Measurements from ENCODE around the gene IL34.

- no peak for TF ChIP-seq ARNTL (CRISPR knock-in tag; IDR thresholded peaks at IDR 0.05; ENCODE audit: borderline replicate concordance, low read depth)
- no peak for TF ChIP-seq TOX (CRISPR knock-in tag; IDR thresholded peaks at IDR 0.05; ENCODE audit: borderline replicate concordance)
- TF ChIP-seq TSHZ2 (CRISPR knock-in tag; IDR thresholded peaks at IDR 0.05): no peak
- no peak for TF ChIP-seq CREB5 (CRISPR knock-in tag; IDR thresholded peaks at IDR 0.05; ENCODE audit: low read depth)
- no peak for TF ChIP-seq PATZ1 (CRISPR knock-in tag; IDR thresholded peaks at IDR 0.05; ENCODE audit: borderline replicate concordance)
- no peak for TF ChIP-seq ZC3H10 (CRISPR knock-in tag; IDR thresholded peaks at IDR 0.05)
- no peak for TF ChIP-seq ISL1 (CRISPR knock-in tag; IDR thresholded peaks at IDR 0.05)
- TF ChIP-seq PPARA (CRISPR knock-in tag; IDR thresholded peaks at IDR 0.05; ENCODE audit: borderline replicate concordance): no peak
- TF ChIP-seq ZNF70 (CRISPR knock-in tag; IDR thresholded peaks at IDR 0.05): no peak
- no peak for TF ChIP-seq ZFP30 (CRISPR knock-in tag; IDR thresholded peaks at IDR 0.05)
- TF ChIP-seq RARB (CRISPR knock-in tag; IDR thresholded peaks at IDR 0.05): no peak
- no peak for TF ChIP-seq CSRNP3 (CRISPR knock-in tag; IDR thresholded peaks at IDR 0.05)
- no peak for TF ChIP-seq ZNF8 (CRISPR knock-in tag; IDR thresholded peaks at IDR 0.05)
- no peak for TF ChIP-seq ZNF565 (CRISPR knock-in tag; conservative IDR thresholded peaks at IDR 0.05; ENCODE audit: low read depth)
Measured at GRCh38 chr16:70704586-70704985, 58.2 kb downstream of the IL34 start.

Measured in SK-N-SH treated with all-trans-retinoic acid at 6 μM for 48 hours (cell line).